ENCODE results near the gene PXMP2. TPM values are rescaled to one million over a fixed set of nuclear protein-coding genes. Genes with fewer than 3 reads are reported as not detected.

Gene PXMP2
- total RNA-seq, 5 donors from 2014 or later (not counting 1 experiment from before 2014, with no cell fraction given): 3.1 to 8.9 (median 6.5) TPM

DNA sequence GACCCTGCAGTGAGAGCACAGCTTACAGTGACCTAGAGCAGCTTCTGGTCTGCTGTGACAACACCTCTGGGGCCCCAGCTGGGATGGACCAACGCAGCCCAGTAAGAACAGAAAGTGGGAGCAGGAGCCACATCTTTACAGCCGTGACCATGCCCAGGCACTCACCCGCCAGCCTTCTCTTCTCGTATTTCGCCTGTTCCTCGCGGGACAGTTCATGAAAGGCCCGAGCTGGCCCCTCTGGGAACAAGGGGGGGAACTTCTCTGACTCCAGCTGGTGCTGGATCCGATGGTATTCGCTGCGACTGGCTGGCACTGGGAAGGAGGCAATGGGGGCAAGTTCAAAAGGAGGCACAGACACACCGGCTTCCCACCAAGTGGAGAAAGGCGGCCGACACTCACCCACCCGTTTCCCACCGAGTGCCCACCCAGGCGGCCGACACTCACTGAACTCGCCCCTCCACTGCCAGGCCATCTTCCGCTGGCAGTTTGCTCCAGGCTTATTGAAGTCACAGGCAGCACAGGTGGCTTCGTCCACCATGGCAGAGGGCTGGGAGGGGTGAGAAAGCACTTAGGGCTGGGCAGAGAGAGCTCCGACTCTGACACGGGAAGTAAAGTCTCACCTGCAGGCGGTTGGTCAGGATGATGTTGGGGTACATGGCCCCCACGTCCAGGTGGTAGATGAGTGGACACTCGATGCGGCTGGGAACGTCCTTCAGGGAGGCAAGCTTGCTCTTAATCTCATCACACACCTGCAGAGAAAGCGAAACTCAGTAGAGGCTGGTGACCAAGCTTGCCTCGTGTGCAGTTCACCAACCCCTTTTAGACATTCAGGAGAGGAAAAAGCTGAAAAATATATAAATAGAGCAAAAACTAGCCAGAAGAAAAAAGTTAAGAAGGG is 18.9 kb upstream of the PXMP2 start:
- H3K4me3 Mint-ChIP-seq: no peak overlapping the region
- no peak overlapping the region for H3K4me3 ChIP-seq (ENCODE audit: control insufficient read depth in 1 of 2, extremely low read depth in 1 of 2, low read length in 1 of 2)
- CTCF ChIA-PET: no interaction called here
- H3K27me3 Mint-ChIP-seq: no peaks in the 10 kb centered on the region
- DNase-seq (no peak), ATAC-seq (replicated peaks in 1 of 4) (no peak)
- peaks cover 18 to 67% of the 10 kb centered on the region in 2 donors for H3K36me3 ChIP-seq (ENCODE audit: control insufficient read depth in 2 of 2, extremely low read depth in 1 of 2, insufficient read depth in 1 of 2, low read length in 1 of 2)
- H3K36me3 Mint-ChIP-seq: peaks cover 53% of the 10 kb centered on the region
- no peaks in the 10 kb centered on the region for H3K9me3 ChIP-seq
- no peak overlapping the region for H3K27ac Mint-ChIP-seq
- H3K27ac ChIP-seq (ENCODE audit: low read length): no peak overlapping the region
- peaks cover 0 to 8% of the 10 kb centered on the region in 2 experiments for H3K4me1 ChIP-seq (ENCODE audit: control insufficient read depth in 1 of 2, extremely low read depth in 1 of 2, insufficient read depth in 2 of 2, low read length in 2 of 2)
- no peaks in the 10 kb centered on the region for H3K9me3 Mint-ChIP-seq
- POLR2A ChIA-PET: no interaction called here
- H3K4me1 Mint-ChIP-seq: peaks cover 0 to 6% (median 4%) of the 10 kb centered on the region in 3 donors
- no peaks in the 10 kb centered on the region for H3K27me3 ChIP-seq (replicated peaks in 1 of 2; ENCODE audit: control insufficient read depth in 2 of 2, extremely low read depth in 1 of 2, insufficient read depth in 2 of 2, low read length in 1 of 2)
- WGBS (ENCODE audit: insufficient coverage): over 99% methylated on average over 26 of the region's 30 CpGs

DNA sequence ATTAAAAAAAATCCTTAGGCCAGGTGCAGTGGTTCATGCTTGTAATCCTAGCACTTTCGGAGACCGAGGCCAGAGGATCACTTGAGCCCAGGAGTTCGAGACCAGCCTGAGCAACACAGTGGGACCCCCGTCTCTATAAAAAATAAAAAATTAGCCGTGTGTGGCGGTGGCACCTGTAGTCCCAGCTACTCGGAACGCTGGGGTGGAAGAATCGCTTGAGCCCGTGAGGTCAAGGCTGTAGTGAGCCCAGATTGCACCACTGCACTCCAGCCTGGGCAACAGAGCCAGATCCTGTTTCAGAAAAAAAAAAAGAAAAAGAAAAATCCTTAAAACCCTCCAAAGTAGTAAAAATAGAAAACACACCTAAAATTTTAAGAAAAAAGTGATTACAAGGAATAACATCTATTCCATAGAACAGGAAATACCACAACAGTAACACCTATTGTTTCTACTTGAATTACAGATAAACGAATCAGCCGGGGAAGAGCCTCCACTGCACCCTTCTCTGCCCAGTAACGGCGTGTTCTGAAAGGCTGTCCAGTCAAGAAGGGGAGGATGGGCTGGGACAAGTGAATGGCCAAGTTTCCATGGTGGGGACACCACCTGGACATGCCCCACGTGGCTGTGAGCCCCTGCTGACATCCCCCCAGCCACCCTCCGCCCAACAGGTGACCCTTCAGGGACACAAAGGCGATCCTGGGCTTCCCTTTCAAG is 18.1 kb upstream of the PXMP2 start:
- POLR2A ChIA-PET: no interaction called here
- Histone ChIP-seq H3K4me1 (ENCODE audit: control insufficient read depth in 1 of 2, extremely low read depth in 1 of 2, insufficient read depth in 2 of 2, low read length in 2 of 2) (peaks cover 0 to 8% of the 10 kb centered on the region in 2 experiments), H3K9me3 (no peaks in the 10 kb centered on the region), H3K27me3 (replicated peaks in 1 of 2; ENCODE audit: control insufficient read depth in 2 of 2, extremely low read depth in 1 of 2, insufficient read depth in 2 of 2, low read length in 1 of 2) (no peaks in the 10 kb centered on the region), H3K27ac (ENCODE audit: low read length) (no peak overlapping the region), H3K36me3 (ENCODE audit: control insufficient read depth in 2 of 2, extremely low read depth in 1 of 2, insufficient read depth in 1 of 2, low read length in 1 of 2) (peaks cover 18 to 61% of the 10 kb centered on the region in 2 donors), H3K4me3 (ENCODE audit: control insufficient read depth in 1 of 2, extremely low read depth in 1 of 2, low read length in 1 of 2) (no peak overlapping the region)
- no peak for ATAC-seq (replicated peaks in 1 of 4)
- CTCF ChIA-PET: no interaction called here
- Mint-ChIP-seq H3K4me3 (no peak overlapping the region), H3K9me3 (no peaks in the 10 kb centered on the region), H3K27me3 (no peaks in the 10 kb centered on the region), H3K36me3 (peaks cover 54% of the 10 kb centered on the region), H3K4me1 (peaks cover 0 to 5% (median 4%) of the 10 kb centered on the region in 3 donors), H3K27ac (no peak overlapping the region)
- 95% methylated on average over 11 of the region's 17 CpGs for WGBS (ENCODE audit: insufficient coverage)
- DNase-seq: no peak

DNA sequence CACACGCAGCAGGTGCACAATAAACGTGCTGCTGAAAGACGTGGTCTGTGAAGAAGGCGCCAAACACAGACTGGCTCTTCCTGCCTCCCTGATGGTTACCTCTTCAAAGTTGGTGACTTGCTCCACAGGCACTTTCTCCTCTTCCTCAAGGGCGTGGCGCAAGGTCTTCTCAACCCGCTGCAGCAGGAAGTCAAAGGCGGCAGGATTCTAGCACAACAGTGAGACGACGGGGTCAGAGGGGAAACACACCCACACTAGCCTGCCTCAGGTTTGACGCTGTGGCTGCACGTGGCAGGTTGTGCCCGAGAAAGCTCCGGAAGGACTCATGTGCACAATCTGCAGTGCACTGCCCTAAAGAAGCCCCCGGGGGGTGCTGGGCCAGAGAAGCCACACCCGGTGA is 15.3 kb upstream of the PXMP2 start:
- ATAC-seq (replicated peaks in 1 of 4) (peak in 1 of 4 experiments; percentile 48), DNase-seq (no peak)
- ChIA-PET CTCF (no interaction called here), POLR2A (no interaction called here)
- Mint-ChIP-seq H3K27me3 (no peaks in the 10 kb centered on the region), H3K4me1 (peaks cover 0 to 5% (median 4%) of the 10 kb centered on the region in 3 donors), H3K36me3 (peaks cover 51% of the 10 kb centered on the region), H3K9me3 (no peaks in the 10 kb centered on the region), H3K27ac (peak overlapping the region; percentile 47 to 78), H3K4me3 (no peak overlapping the region)
- Histone ChIP-seq H3K4me3 (ENCODE audit: control insufficient read depth in 1 of 2, extremely low read depth in 1 of 2, low read length in 1 of 2) (no peak overlapping the region), H3K27ac (ENCODE audit: low read length) (no peak overlapping the region), H3K9me3 (no peaks in the 10 kb centered on the region), H3K4me1 (ENCODE audit: control insufficient read depth in 1 of 2, extremely low read depth in 1 of 2, insufficient read depth in 2 of 2, low read length in 2 of 2) (peaks cover 0 to 8% of the 10 kb centered on the region in 2 experiments), H3K36me3 (ENCODE audit: control insufficient read depth in 2 of 2, extremely low read depth in 1 of 2, insufficient read depth in 1 of 2, low read length in 1 of 2) (peaks cover 19 to 67% of the 10 kb centered on the region in 2 donors), H3K27me3 (replicated peaks in 1 of 2; ENCODE audit: control insufficient read depth in 2 of 2, extremely low read depth in 1 of 2, insufficient read depth in 2 of 2, low read length in 1 of 2) (no peaks in the 10 kb centered on the region)
- WGBS (ENCODE audit: insufficient coverage): 51% methylated on average over 12 of the region's 16 CpGs

DNA sequence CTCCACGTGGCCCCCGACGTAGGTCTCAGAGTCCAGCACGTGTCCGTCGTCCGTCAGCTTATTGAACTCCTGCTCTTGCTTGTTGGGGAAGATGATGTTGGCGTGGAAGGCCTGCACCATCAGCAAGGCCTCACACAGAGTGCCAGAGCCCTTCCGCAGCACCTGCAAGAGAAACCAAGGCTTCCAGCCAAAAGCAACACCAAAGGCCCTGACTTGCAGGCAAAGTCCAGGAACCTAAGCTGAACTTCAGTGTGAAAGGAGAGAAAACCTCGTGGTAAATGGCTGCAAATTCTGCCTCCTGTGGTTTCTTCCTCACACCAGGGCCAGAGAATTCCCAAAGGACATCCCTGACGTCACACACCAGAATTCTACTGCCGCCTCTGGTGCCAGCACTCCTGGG is 14.7 kb upstream of the PXMP2 start:
- H3K27me3 ChIP-seq (replicated peaks in 1 of 2; ENCODE audit: control insufficient read depth in 2 of 2, extremely low read depth in 1 of 2, insufficient read depth in 2 of 2, low read length in 1 of 2): no peaks in the 10 kb centered on the region
- 99% methylated on average over 11 of the region's 12 CpGs for WGBS (ENCODE audit: insufficient coverage)
- H3K4me1 Mint-ChIP-seq: peaks cover 0 to 5% (median 4%) of the 10 kb centered on the region in 3 donors
- no peak overlapping the region for H3K4me3 ChIP-seq (ENCODE audit: control insufficient read depth in 1 of 2, extremely low read depth in 1 of 2, low read length in 1 of 2)
- ATAC-seq (replicated peaks in 1 of 4): no peak
- peaks cover 51% of the 10 kb centered on the region for H3K36me3 Mint-ChIP-seq
- H3K27me3 Mint-ChIP-seq: no peaks in the 10 kb centered on the region
- no peaks in the 10 kb centered on the region for H3K9me3 ChIP-seq
- no peak overlapping the region for H3K27ac ChIP-seq (ENCODE audit: low read length)
- ChIA-PET POLR2A (no interaction called here), CTCF (no interaction called here)
- peaks cover 15 to 68% of the 10 kb centered on the region in 2 donors for H3K36me3 ChIP-seq (ENCODE audit: control insufficient read depth in 2 of 2, extremely low read depth in 1 of 2, insufficient read depth in 1 of 2, low read length in 1 of 2)
- H3K4me3 Mint-ChIP-seq: no peak overlapping the region
- no peak overlapping the region for H3K27ac Mint-ChIP-seq
- H3K4me1 ChIP-seq (ENCODE audit: control insufficient read depth in 1 of 2, extremely low read depth in 1 of 2, insufficient read depth in 2 of 2, low read length in 2 of 2): peaks cover 0 to 8% of the 10 kb centered on the region in 2 experiments
- no peaks in the 10 kb centered on the region for H3K9me3 Mint-ChIP-seq
- DNase-seq: no peak

DNA sequence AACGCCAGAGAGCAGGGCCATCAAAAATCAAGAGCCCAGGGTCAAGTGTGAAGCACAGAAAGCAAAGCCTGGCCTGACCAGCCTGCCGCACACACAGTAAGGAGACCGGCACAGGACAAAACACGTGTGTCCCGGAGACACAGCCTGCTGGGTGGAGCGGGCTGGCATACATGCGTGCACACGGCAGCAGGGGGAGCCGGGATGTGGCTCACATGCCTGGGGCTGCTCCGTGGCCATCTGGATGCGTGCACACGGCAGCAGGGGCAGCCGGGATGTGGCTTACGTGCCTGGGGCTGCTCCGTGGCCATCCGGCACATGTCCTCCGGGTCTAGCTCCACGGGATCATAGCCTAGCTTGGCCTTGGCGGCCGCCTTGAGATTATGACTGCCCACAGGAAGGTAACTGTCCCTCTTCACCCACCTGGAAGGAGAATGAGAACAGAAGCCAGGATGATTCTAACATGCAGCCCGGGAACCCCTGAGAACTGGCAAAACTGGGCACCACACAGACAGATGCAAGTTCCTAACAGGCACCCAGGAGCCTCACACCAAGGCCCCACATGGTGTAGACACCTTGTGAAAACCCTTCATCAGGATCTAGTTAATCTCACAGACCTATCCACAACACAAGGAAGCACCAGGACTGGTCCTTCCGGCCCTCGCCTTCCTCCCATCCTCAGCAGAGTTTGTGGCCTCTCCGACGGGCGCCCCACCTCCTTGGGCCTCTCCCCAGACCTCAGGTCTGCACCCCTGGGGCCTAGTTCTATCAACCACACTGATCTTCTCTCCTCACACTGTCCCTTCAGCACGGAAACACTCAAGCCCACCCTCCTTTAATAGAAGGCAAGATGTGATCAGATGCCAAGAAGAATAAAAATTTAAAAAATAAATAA is 13.9 kb upstream of the PXMP2 start:
- 92% methylated on average over 23 of the region's 27 CpGs for WGBS (ENCODE audit: insufficient coverage)

DNA sequence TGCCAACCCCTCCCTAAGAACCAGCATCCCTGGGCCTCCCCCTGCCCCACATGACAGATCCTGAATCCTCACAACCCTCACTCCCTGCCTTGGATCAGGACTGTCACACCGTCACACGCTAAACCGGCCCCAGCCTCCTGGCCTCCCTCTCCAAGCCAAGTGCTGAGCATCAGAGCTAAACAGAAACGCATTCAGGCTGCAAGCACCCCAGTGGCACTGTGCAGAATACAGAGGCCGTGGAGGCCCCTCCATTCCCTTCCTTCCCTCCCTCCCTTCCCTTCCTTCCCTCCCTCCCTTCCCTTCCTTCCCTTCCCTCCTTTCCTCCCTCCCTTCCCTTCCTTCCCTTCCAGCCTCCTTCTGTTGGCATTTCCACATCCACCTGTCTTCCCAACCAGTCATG is 12.8 kb upstream of the PXMP2 start:
- H3K4me1 Mint-ChIP-seq: peaks cover 0 to 5% (median 4%) of the 10 kb centered on the region in 3 donors
- peaks cover 54% of the 10 kb centered on the region for H3K36me3 Mint-ChIP-seq
- no peak for DNase-seq
- no peaks in the 10 kb centered on the region for H3K27me3 ChIP-seq (replicated peaks in 1 of 2; ENCODE audit: control insufficient read depth in 2 of 2, extremely low read depth in 1 of 2, insufficient read depth in 2 of 2, low read length in 1 of 2)
- no peak overlapping the region for H3K27ac Mint-ChIP-seq
- H3K9me3 Mint-ChIP-seq: no peaks in the 10 kb centered on the region
- no peak for ATAC-seq (replicated peaks in 1 of 4)
- H3K9me3 ChIP-seq: no peaks in the 10 kb centered on the region
- WGBS (ENCODE audit: insufficient coverage): 100% methylated on average over 4 of the region's 5 CpGs
- peaks cover 15 to 64% of the 10 kb centered on the region in 2 donors for H3K36me3 ChIP-seq (ENCODE audit: control insufficient read depth in 2 of 2, extremely low read depth in 1 of 2, insufficient read depth in 1 of 2, low read length in 1 of 2)
- H3K27me3 Mint-ChIP-seq: no peaks in the 10 kb centered on the region
- no peak overlapping the region for H3K4me3 Mint-ChIP-seq
- ChIA-PET POLR2A (no interaction called here), CTCF (no interaction called here)
- no peak overlapping the region for H3K4me3 ChIP-seq (ENCODE audit: control insufficient read depth in 1 of 2, extremely low read depth in 1 of 2, low read length in 1 of 2)
- peaks cover 0 to 8% of the 10 kb centered on the region in 2 experiments for H3K4me1 ChIP-seq (ENCODE audit: control insufficient read depth in 1 of 2, extremely low read depth in 1 of 2, insufficient read depth in 2 of 2, low read length in 2 of 2)
- H3K27ac ChIP-seq (ENCODE audit: low read length): no peak overlapping the region

More for the DNA sequence above, 13.9 kb upstream of the PXMP2 start:
- H3K27ac ChIP-seq (ENCODE audit: low read length): no peak overlapping the region
- peaks cover 0 to 8% of the 10 kb centered on the region in 2 experiments for H3K4me1 ChIP-seq (ENCODE audit: control insufficient read depth in 1 of 2, extremely low read depth in 1 of 2, insufficient read depth in 2 of 2, low read length in 2 of 2)
- H3K9me3 ChIP-seq: no peaks in the 10 kb centered on the region
- H3K36me3 Mint-ChIP-seq: peaks cover 49% of the 10 kb centered on the region
- no peak overlapping the region for H3K4me3 Mint-ChIP-seq
- H3K36me3 ChIP-seq (ENCODE audit: control insufficient read depth in 2 of 2, extremely low read depth in 1 of 2, insufficient read depth in 1 of 2, low read length in 1 of 2): peaks cover 18 to 67% of the 10 kb centered on the region in 2 donors
- no peak for DNase-seq
- peaks cover 0 to 5% (median 4%) of the 10 kb centered on the region in 3 donors for H3K4me1 Mint-ChIP-seq
- H3K4me3 ChIP-seq (ENCODE audit: control insufficient read depth in 1 of 2, extremely low read depth in 1 of 2, low read length in 1 of 2): no peak overlapping the region
- ChIA-PET POLR2A (no interaction called here), CTCF (no interaction called here)
- no peak for ATAC-seq (replicated peaks in 1 of 4)
- no peaks in the 10 kb centered on the region for H3K27me3 ChIP-seq (replicated peaks in 1 of 2; ENCODE audit: control insufficient read depth in 2 of 2, extremely low read depth in 1 of 2, insufficient read depth in 2 of 2, low read length in 1 of 2)
- H3K27ac Mint-ChIP-seq: no peak overlapping the region
- no peaks in the 10 kb centered on the region for H3K27me3 Mint-ChIP-seq
- H3K9me3 Mint-ChIP-seq: no peaks in the 10 kb centered on the region

Data from T-cell (primary cell).